ENCODE results near the gene UNC119B. TPM values are rescaled to one million over a fixed set of nuclear protein-coding genes. Genes with fewer than 3 reads are reported as not detected.

Gene UNC119B
- total RNA-seq, 6 experiments from 2014 or later, result 32.9 to 39.5 (median 34.4) TPM

- H3K4me1 Mint-ChIP-seq (ENCODE audit: low read depth), result no peaks in the 10 kb centered on the region
- H3K9me3 Mint-ChIP-seq, result no peaks in the 10 kb centered on the region
- no peaks in the 10 kb centered on the region for H3K27me3 Mint-ChIP-seq (ENCODE audit: insufficient read depth)
- H3K36me3 Mint-ChIP-seq (ENCODE audit: low read depth), result no peaks in the 10 kb centered on the region
- no peak for DNase-seq
- H3K27ac Mint-ChIP-seq, result no peak overlapping the region
- no peak overlapping the region for H3K4me3 Mint-ChIP-seq
- no peak for TF ChIP-seq CTCF (IDR thresholded peaks at IDR 0.05)
Observed at GRCh38 chr12:120741476-120742421, 31.5 kb downstream of the UNC119B start.

- no peaks in the 10 kb centered on the region for H3K36me3 Mint-ChIP-seq (ENCODE audit: low read depth)
- no peak for TF ChIP-seq CTCF (IDR thresholded peaks at IDR 0.05)
- DNase-seq, result no peak
- H3K4me1 Mint-ChIP-seq (ENCODE audit: low read depth), result no peaks in the 10 kb centered on the region
- no peak overlapping the region for H3K27ac Mint-ChIP-seq
- peaks cover 3% of the 10 kb centered on the region for H3K27me3 Mint-ChIP-seq (ENCODE audit: insufficient read depth)
- no peaks in the 10 kb centered on the region for H3K9me3 Mint-ChIP-seq
- no peak overlapping the region for H3K4me3 Mint-ChIP-seq
Observed at GRCh38 chr12:120744922-120745493, 34.8 kb downstream of the UNC119B start.

GRCh38 chr12:120748242-120748641 is 38.0 kb downstream of the UNC119B start:
- H3K36me3 Mint-ChIP-seq (ENCODE audit: low read depth), result no peaks in the 10 kb centered on the region
- no peak for DNase-seq
- peaks cover 6% of the 10 kb centered on the region; the same call in 1 of the 2 replicates for H3K4me1 Mint-ChIP-seq (ENCODE audit: low read depth)
- peaks cover 10% of the 10 kb centered on the region for H3K27me3 Mint-ChIP-seq (ENCODE audit: insufficient read depth)
- H3K4me3 Mint-ChIP-seq, result no peak overlapping the region
- no peak for TF ChIP-seq CTCF (IDR thresholded peaks at IDR 0.05)
- H3K9me3 Mint-ChIP-seq, result no peaks in the 10 kb centered on the region
- no peak overlapping the region for H3K27ac Mint-ChIP-seq

- H3K27me3 Mint-ChIP-seq (ENCODE audit: insufficient read depth), result peaks cover 10% of the 10 kb centered on the region
- no peak for TF ChIP-seq CTCF (IDR thresholded peaks at IDR 0.05)
- peaks cover 6% of the 10 kb centered on the region; the same call in 1 of the 2 replicates for H3K4me1 Mint-ChIP-seq (ENCODE audit: low read depth)
- H3K4me3 Mint-ChIP-seq, result no peak overlapping the region
- no peak for DNase-seq
- no peak overlapping the region for H3K27ac Mint-ChIP-seq
- H3K9me3 Mint-ChIP-seq, result no peaks in the 10 kb centered on the region
- H3K36me3 Mint-ChIP-seq (ENCODE audit: low read depth), result no peaks in the 10 kb centered on the region
Observed at GRCh38 chr12:120749256-120749655, 39.0 kb downstream of the UNC119B start.

GRCh38 chr12:120750806-120751205 is 40.5 kb downstream of the UNC119B start:
- Mint-ChIP-seq H3K27ac (no peak overlapping the region), H3K36me3 (ENCODE audit: low read depth) (no peaks in the 10 kb centered on the region), H3K9me3 (peaks cover 8% of the 10 kb centered on the region), H3K4me1 (ENCODE audit: low read depth) (peaks cover 6% of the 10 kb centered on the region; the same call in 1 of the 2 replicates), H3K4me3 (no peak overlapping the region), H3K27me3 (ENCODE audit: insufficient read depth) (peaks cover 10% of the 10 kb centered on the region)
- no peak for DNase-seq
- no peak for TF ChIP-seq CTCF (IDR thresholded peaks at IDR 0.05)
